Erythroblast (primary cell): ENCODE data around the gene EMD.
A peak's percentile ranks its signal among the peaks of the same experiment; 100 is the strongest.
"Not testable (repeated sequence)": the region's sequence is repeated elsewhere in the genome, so short reads cannot be mapped to it uniquely, and the experiment has no call there.

ENCODE experiments used
- DNase-seq, 2 experiments: peaks; one replicate each; lab custom pipeline; 2025; lab: John Stamatoyannopoulos, UW
- GATA1 ChIP-seq: IDR thresholded peaks from 2 replicates; pipeline ENCODE4 v1.6.1; 2011; ENCODE audit warnings: low read depth, mild to moderate bottlenecking, control low read depth, low read length, moderate library complexity
- POLR2A ChIP-seq: IDR thresholded peaks from 2 replicates; pipeline ENCODE4 v1.6.1; 2011; ENCODE audit warnings: mild to moderate bottlenecking, low read length

EMD gene

DNA sequence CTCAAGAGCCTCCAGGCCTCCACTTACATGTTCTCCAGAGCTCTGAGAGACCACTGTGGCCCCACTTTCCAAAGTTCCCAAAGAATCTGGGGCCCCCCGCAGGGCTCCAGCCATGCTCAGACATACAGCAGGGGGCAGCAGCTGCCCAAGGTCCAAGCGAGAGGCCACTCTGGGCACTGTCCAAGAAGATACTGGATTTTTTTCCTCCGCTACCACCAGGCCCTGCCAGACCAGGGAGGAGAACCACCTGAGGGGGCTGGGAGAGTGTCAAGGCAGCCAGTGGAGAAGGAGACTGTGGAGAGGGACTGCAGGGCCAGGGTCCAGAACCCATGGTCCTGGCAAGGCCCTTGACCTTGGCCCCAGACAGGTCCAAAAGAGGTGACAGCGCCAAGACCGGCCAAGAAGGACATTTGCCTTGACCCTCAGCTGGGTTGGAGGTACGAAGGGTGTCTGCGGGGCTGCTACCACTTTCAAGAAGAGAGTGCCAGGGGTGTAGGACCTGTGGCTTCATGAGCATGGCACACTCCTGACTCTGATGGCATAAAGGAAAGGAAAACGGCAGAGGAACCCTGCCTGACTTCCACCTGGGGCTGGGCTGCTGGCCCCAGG, 5.3 kb downstream of the EMD start:
- DNase-seq: no peak
- TF ChIP-seq POLR2A (no peak), GATA1 (no peak)

DNA sequence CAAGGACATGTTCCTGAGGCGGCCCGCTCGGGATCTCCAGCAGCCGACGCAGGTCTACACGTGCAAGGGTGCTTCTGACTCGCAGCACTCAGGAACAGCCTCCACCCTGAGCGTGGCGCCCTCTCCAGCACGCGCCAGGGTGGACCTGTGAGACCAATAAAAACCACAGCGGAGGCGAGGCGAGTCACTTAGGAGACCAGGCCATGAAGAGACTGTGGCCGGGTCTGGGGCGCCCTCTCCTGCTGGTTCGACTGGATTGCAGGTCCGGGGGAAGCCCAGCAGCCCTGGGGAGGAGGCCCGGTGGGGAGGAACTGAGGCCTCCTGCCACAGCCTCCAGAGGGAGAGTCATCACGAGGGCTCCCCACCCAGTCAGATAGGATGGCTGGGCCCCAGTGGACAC, 9.0 kb downstream of the EMD start:
- DNase-seq: not testable (repeated sequence)

DNA sequence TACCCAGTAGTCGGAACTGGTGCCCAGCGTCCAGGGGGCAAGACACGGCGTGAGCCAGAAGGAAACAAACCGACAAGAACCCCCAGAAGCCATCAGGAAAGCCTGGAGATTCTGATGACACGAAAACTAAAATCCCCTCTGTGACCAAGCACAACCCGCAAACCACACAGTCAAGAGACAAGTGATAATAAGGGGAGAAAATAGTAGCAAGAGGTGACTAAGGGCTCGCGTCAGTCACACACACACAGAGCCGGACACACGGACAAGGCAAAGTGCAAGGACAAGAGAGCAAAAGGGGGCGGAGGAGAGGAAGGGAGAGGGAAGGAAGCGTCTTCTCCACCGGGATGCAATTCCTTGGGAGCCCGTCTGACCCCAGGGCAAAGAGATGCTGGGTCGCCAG, 9.6 kb downstream of the EMD start:
- not testable (repeated sequence) for DNase-seq

DNA sequence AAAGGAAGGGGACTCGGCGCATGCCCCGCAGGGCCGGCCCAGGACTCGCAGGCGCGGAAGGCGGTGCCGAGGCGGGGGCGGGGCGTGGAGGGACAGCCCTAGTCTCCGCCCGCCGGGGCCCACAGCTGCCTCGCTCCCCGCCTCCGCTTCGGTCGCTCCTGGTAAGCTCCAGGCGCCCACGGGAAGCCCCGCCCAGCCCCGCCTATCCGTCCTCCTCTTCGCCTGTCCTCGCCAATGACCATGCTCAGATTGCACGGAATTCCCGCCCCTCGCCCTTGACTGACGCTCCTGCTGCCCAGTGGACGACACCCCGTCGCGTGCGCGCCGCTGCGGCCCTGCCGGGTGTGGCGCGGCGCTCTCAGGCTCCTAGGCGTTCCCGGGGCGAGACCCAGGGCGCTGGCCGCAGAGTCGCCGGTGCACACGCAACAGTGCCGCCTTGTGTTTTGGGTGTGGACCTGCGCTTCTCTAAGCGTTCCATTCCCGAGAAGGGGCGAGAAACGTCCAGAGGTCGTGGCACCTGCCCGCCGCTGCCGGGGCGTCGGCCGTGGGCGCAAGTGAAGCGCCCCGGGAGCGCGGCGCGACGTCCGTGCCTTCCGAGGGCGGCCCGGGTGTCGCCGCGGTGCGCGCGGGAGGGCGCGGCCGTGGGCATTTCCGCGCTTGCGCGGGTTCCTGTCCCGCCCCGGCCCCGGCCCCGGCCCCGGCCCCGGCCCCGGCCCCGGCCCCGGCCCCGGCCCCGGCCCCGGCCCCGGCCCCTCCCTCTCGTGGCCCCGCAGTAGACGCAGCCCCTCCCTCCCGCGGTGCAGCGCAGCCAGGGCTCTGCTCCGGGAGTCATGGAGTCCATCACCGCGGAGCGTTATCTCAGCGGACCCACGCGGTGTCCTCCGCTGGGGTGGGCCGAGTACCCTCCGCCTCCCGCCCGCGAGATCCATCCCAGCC, 11.0 kb downstream of the EMD start:
- DNase-seq: not testable (repeated sequence)

DNA sequence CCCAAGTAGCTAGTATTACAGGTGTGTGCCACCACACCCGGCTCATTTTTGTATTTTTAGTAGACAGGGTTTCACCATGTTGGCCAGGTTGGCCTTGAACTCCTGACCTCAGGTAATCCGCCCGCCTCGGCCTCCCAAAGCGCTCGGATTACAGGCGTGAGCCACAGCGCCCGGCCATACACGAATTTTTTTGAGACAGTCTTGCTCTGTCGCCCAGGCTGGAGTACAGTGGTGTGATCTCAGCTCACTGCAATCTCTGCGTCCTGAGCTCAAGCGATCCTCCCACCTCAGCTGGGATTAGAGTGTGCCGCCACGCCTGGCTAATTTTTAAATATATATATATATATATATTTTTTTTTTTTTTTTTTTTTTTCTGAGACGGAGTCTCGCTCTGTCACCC, 17.3 kb downstream of the EMD start:
- not testable (repeated sequence) for DNase-seq

DNA sequence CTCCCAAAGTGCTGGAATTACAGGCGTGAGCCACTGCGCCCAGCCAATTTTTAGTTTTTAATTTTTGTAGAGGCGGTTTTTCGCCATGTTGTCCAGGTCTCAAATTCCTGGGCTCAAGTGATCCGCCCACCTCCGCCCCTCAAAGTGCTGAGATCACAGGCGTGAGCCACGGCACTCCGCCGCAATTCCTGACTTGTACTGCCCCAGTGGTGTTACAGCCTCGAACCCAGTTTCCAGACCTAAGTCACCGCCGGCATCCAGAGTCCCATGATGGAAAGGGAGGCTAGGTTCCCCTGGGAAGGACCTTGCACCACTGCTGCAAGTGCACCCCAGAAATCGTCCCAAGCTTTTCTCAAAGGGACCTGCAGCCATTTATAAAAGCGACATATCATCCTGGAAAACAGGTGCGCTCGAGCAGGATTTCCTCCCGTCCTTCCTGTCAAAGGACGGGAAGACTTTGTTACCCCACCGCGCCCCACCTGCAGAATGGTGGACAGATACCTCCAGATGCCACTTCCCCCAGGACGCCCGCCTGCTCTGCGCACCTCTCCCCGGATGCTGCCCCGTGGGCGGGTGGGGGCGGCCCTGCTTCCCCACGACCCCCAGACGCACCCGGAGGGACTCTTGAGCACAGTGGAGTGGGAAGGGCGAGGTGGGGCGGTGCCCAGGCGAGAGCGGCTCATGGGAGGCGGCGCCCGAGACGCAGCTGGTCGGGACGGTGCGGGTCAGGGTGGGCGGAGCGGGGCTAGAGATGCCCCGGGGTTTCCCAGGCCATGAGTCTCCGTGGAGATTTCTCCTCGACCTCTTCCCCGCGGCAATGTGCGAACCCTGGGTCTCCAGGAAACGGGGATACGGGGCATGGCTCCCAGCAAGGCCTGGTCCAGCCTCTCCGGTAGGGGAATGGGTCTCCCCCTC, 18.1 kb downstream of the EMD start:
- TF ChIP-seq GATA1: no peak
- TF ChIP-seq POLR2A: no peak
- peak; percentile 74 to 76 for DNase-seq

DNA sequence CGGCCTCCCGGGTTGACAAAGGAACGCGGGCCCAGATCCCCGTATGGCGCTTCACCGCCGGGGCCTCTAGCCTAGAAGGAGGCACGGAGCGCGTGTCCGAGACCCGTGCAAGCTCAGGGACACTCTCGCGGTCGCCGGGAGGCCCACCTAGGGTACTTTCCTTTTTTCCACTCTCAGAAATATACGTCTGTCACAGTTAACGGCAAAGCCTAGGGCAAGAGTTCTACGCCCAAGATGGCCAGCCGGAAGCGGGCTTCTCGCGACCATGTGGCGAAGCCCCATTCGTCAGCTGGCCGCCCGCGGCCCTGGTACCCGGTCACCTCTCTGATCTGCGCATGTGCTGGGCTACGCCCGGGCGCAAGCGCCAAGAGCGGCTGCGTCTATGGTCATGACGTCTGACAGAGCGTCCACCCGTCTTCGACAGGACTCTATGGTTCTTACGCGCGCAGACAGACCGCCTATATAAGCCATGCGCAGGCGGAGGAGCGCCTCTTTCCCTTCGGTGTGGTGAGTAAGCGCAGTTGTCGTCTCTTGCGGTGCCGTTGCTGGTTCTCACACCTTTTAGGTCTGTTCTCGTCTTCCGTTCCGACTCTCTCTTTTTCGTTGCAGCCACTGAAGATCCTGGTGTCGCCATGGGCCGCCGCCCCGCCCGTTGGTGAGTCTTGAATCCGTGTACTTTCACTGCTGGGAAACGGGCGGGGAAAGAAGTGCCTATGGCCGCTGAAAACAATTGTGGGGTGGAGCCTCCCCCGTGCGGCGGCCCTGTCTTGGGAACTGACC, 19.0 kb downstream of the EMD start, which contains the start of gene RPL10:
RPL10 (plus strand) TSS at position 490 of the 780 bp plus-strand sequence; CDS start at position 633, 143 bp downstream.
- DNase-seq: peak; percentile 96 to 97

DNA sequence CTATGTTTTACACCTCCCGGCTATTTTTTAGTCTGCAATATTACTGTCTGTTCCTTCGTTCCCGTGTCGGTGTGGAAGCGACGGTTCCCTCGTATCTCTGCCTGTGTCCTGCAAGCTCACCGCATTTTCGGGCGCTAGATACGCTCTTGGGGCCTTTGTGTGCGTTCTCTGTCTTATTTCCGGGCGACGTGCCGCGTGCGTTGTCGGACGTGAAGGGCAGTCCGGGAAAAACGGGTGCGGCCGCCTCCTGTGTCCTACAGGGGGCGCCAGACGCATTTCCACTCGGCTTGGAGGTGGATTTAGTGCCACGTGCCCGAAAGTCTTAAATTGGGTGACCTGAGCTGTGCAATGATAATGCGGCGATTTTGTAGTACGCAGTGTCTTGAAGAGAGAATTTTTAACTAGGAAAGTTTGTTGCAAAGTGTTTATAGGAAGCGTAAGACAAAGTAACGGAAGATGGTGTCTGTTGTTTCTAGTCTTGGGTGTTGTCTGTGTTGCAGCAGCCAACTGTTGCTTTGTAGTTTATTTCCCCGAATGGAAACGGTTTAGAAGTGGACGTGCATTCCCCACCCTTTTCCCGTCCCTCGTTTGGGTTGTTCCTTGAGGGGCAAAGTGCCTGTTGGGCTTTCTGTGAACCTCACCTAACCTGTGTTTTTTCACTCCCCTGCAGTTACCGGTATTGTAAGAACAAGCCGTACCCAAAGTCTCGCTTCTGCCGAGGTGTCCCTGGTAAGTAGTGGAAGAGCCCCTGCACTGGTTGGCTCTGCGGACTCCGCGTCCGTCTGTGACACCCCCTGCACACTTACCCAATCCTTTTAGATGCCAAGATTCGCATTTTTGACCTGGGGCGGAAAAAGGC, 19.8 kb downstream of the EMD start:
- peak; percentile 90 to 93 for DNase-seq
- TF ChIP-seq POLR2A: no peak
- TF ChIP-seq GATA1: no peak

More for the DNA sequence above, 19.0 kb downstream of the EMD start, which contains the start of gene RPL10:
- no peak for TF ChIP-seq GATA1
- TF ChIP-seq POLR2A: peak; percentile 100

DNA sequence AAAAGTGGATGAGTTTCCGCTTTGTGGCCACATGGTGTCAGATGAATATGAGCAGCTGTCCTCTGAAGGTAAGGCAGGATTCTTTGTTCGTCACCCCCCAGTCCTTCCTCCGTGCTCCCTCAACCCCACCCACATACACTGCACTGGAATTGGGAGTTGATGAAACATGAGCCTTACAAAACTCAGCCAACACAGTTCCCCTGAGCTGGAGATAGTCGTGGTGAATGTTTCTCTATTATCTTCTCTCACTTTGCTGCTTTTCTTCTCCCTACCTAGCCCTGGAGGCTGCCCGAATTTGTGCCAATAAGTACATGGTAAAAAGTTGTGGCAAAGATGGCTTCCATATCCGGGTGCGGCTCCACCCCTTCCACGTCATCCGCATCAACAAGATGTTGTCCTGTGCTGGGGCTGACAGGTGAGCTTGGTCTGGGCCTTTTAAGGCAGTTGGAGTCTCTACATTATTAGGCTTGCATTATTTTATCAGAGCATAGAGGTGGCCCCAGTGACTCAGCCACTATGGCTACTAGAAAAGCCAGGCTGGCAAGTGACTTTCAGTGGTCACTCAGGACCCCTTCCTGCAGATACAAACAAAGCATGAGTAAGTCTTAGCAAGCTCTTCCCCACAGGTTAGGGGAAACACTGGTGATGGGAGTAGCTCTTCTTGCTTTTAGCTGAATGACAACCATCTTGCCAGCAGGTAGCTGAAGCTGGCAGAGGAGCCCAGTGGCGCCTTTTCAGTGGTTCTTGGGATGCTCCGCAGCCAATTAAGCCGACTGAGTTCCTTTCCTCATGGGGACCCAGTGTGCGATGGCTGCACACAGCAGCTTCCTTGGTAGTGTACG, 20.7 kb downstream of the EMD start:
- peak in 1 of 2 experiments; percentile 41 for DNase-seq
- no peak for TF ChIP-seq POLR2A
- TF ChIP-seq GATA1: no peak

DNA sequence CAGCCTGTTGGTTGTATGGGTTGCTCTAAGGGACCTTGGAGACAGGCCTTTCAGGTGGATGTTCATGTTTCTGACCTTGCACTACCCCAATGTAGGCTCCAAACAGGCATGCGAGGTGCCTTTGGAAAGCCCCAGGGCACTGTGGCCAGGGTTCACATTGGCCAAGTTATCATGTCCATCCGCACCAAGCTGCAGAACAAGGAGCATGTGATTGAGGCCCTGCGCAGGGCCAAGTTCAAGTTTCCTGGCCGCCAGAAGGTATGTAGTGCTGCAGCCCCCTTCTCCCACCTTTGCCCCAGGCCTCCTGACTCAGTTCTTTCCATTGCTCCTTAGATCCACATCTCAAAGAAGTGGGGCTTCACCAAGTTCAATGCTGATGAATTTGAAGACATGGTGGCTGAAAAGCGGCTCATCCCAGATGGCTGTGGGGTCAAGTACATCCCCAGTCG, 21.3 kb downstream of the EMD start:
- DNase-seq: not testable (repeated sequence)

DNA sequence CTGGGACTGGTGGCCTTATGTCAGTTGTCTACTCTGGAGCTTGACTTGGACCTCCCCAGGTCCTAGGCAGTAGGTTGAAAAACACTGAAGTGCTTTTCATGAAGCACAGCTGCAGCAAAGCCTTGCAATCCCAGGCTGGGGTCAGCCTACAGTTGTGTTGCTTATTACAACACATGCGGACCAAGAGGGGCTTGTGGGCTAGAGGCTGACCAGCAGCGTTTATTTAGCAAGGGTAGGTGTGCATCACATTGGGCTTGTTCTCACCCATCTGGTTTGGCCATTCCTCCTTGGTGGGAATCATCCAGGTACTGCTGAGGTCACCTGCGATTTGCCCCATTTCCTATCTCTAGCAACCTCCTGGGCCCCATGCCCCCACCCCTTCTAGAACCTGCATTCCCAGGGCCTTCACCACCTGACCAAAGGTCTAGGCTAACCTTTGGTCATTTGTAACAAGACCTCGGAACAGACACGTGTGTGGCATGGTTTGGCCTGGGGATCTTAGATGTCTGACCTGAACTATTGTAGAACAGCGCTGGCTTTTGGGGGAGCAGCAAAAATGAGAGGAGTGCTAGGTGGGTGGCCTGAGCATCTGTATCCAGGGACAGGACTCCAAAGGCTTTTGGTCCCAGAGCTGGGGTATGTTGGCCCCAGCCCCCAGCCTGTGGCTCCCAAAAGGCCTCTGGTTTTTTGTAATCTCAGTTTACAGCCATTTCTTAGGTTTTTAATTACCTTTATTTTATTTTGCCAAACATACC, 22.1 kb downstream of the EMD start:
- TF ChIP-seq POLR2A (peak; percentile 74), GATA1 (no peak)
- DNase-seq: peak in 1 of 2 experiments; percentile 54
